ENCODE results near the gene PHYH.
"Not testable (repeated sequence)": the region's sequence is repeated elsewhere in the genome, so short reads cannot be mapped to it uniquely, and the experiment has no call there.

PHYH gene

GRCh38 chr10:13247246-13247645, 52.6 kb downstream of the PHYH start:
- H3K27me3 ChIP-seq (ENCODE audit: insufficient read depth, poor library complexity, severe bottlenecking), result no peaks in the 10 kb centered on the region
- no peak overlapping the region for H3K27ac ChIP-seq (replicated peaks)
- no peak for DNase-seq (ENCODE audit: low read depth in 1 of 2, low spot score in 1 of 2)
- TF ChIP-seq SPI1 (IDR thresholded peaks at IDR 0.05; ENCODE audit: borderline replicate concordance, low read depth) (no peak), GABPA (IDR thresholded peaks at IDR 0.05; ENCODE audit: low read depth) (no peak), REST (IDR thresholded peaks at IDR 0.05; ENCODE audit: insufficient replicate concordance, low read depth) (no peak), CTCF (IDR thresholded peaks at IDR 0.05; ENCODE audit: insufficient read depth, low read length) (no peak), POLR2AphosphoS5 (IDR thresholded peaks at IDR 0.05; ENCODE audit: low read depth) (no peak)
- H3K4me3 ChIP-seq (replicated peaks; ENCODE audit: insufficient read depth, low read length), result no peak overlapping the region

GRCh38 chr10:13242260-13242659, 57.6 kb downstream of the PHYH start:
- H3K27ac ChIP-seq (replicated peaks); H3K27me3 ChIP-seq (ENCODE audit: insufficient read depth, poor library complexity, severe bottlenecking); DNase-seq (ENCODE audit: low read depth in 1 of 2, low spot score in 1 of 2); H3K4me3 ChIP-seq (replicated peaks; ENCODE audit: insufficient read depth, low read length): not testable (repeated sequence)

GRCh38 chr10:13241613-13242012, 58.3 kb downstream of the PHYH start:
- Histone ChIP-seq H3K27me3 (ENCODE audit: insufficient read depth, poor library complexity, severe bottlenecking) (no peaks in the 10 kb centered on the region), H3K4me3 (replicated peaks; ENCODE audit: insufficient read depth, low read length) (no peak overlapping the region), H3K27ac (replicated peaks) (no peak overlapping the region)
- DNase-seq (ENCODE audit: low read depth in 1 of 2, low spot score in 1 of 2), result no peak
- no peak for TF ChIP-seq REST (IDR thresholded peaks at IDR 0.05; ENCODE audit: insufficient replicate concordance, low read depth)
- TF ChIP-seq SPI1 (IDR thresholded peaks at IDR 0.05; ENCODE audit: borderline replicate concordance, low read depth), result no peak
- TF ChIP-seq CTCF (IDR thresholded peaks at IDR 0.05; ENCODE audit: insufficient read depth, low read length), result no peak
- no peak for TF ChIP-seq POLR2AphosphoS5 (IDR thresholded peaks at IDR 0.05; ENCODE audit: low read depth)

GRCh38 chr10:13239923-13240322, 59.9 kb downstream of the PHYH start:
- Histone ChIP-seq H3K27me3 (ENCODE audit: insufficient read depth, poor library complexity, severe bottlenecking) (no peaks in the 10 kb centered on the region), H3K4me3 (replicated peaks; ENCODE audit: insufficient read depth, low read length) (no peak overlapping the region), H3K27ac (replicated peaks) (no peak overlapping the region)
- no peak for TF ChIP-seq GABPA (IDR thresholded peaks at IDR 0.05; ENCODE audit: low read depth)
- TF ChIP-seq CTCF (IDR thresholded peaks at IDR 0.05; ENCODE audit: insufficient read depth, low read length), result no peak
- no peak for TF ChIP-seq POLR2AphosphoS5 (IDR thresholded peaks at IDR 0.05; ENCODE audit: low read depth)
- no peak for TF ChIP-seq SPI1 (IDR thresholded peaks at IDR 0.05; ENCODE audit: borderline replicate concordance, low read depth)
- no peak for TF ChIP-seq REST (IDR thresholded peaks at IDR 0.05; ENCODE audit: insufficient replicate concordance, low read depth)
- no peak for DNase-seq (ENCODE audit: low read depth in 1 of 2, low spot score in 1 of 2)

Data from HL-60 (cell line).